HepG2 (cell line): Measurements from ENCODE around the gene CCL23. TPM values are rescaled to one million over a fixed set of nuclear protein-coding genes. Genes with fewer than 3 reads are reported as not detected.

ENCODE experiments used
- EZH2 ChIP-seq: conservative IDR thresholded peaks from 2 replicates; pipeline ENCODE4 v1.6.1; 2012; ENCODE audit warnings: mild to moderate bottlenecking, low read depth, low read length, moderate library complexity
- FOXO1 ChIP-seq: sonication (generic); formaldehyde crosslinking; IDR thresholded peaks from 2 replicates; pipeline ENCODE4 v1.4.0; 2020; ENCODE audit warnings: missing genetic modification reagents
- HMG20A ChIP-seq: IDR thresholded peaks from 2 replicates; pipeline ENCODE4 v1.6.1; 2016; ENCODE audit warnings: borderline replicate concordance
- JDP2 ChIP-seq: sonication (generic); formaldehyde crosslinking; IDR thresholded peaks from 2 replicates; pipeline ENCODE4 v1.8.1; 2022; ENCODE audit warnings: missing genetic modification reagents, borderline replicate concordance
- NCOA5 ChIP-seq: sonication (generic); formaldehyde crosslinking; IDR thresholded peaks from 2 replicates; pipeline ENCODE4 v1.4.0; 2020; ENCODE audit warnings: missing genetic modification reagents
- PHF20 ChIP-seq: sonication (generic); formaldehyde crosslinking; IDR thresholded peaks from 2 replicates; pipeline ENCODE4 v1.5.0; 2020; ENCODE audit warnings: mild to moderate bottlenecking, missing genetic modification reagents
- RERE ChIP-seq: IDR thresholded peaks from 2 replicates; pipeline ENCODE4 v1.6.1; 2016; ENCODE audit warnings: low read depth, missing genetic modification reagents, missing compliant biosample characterization
- RFX5 ChIP-seq: IDR thresholded peaks from 2 replicates; pipeline ENCODE4 v1.6.1; 2011; ENCODE audit warnings: low read depth, low read length, improper control_type of control experiment
- SNAPC5 ChIP-seq: sonication (generic); formaldehyde crosslinking; IDR thresholded peaks from 2 replicates; pipeline ENCODE4 v1.8.1; 2023; ENCODE audit warnings: mild to moderate bottlenecking, missing genetic modification reagents, borderline replicate concordance
- SPEN ChIP-seq: sonication (generic); formaldehyde crosslinking; IDR thresholded peaks from 2 replicates; pipeline ENCODE4 v1.5.1; 2020; ENCODE audit warnings: low read depth, mild to moderate bottlenecking, missing genetic modification reagents
- THAP8 ChIP-seq: sonication (generic); formaldehyde crosslinking; IDR thresholded peaks from 2 replicates; pipeline ENCODE4 v1.5.1; 2020; ENCODE audit warnings: missing genetic modification reagents, mild to moderate bottlenecking, borderline replicate concordance
- ZKSCAN1 ChIP-seq: fragments of 150-350 bp; IDR thresholded peaks from 2 replicates; pipeline ENCODE4 v1.6.1; 2014; ENCODE audit warnings: low read length
- ZNF142 ChIP-seq: sonication (generic); formaldehyde crosslinking; IDR thresholded peaks from 2 replicates; pipeline ENCODE4 v1.4.0; 2020; ENCODE audit warnings: missing genetic modification reagents
- polyA plus RNA-seq, 8 experiments: library from polyadenylated mRNA; depleted of rRNA in 3 of 8; stranded (reverse) in 7 of 8; unstranded in 1 of 8; fragments of >200 nt; fragmentation: Illumina TruSeq in 4 of 8; extraction: Trizol in 4 of 8; gene quantifications; 2 replicates each; pipeline versions ENCODE4 v1.2.1 to v1.2.3, GENCODE V29; 2011 to 2016; ENCODE audit warnings: low read depth in 4 of 8, missing spikeins in 1 of 8, mixed read lengths in 1 of 8; ENCODE audit not compliant: insufficient read depth in 1 of 8
- total RNA-seq, 5 experiments: library from RNA; depleted of rRNA; stranded (reverse); fragments of >200 nt; fragmentation: Illumina TruSeq; extraction: Trizol; gene quantifications; 2 replicates each; pipeline ENCODE4 v1.2.3, GENCODE V29; 2016; ENCODE audit warnings: low read depth in 1 of 5
- TF ChIP-seq, protein P1 (sequence below): sonication (generic); formaldehyde crosslinking; IDR thresholded peaks from 2 replicates; pipeline ENCODE4 v1.5.0; 2020; ENCODE audit warnings: missing genetic modification reagents

The CCL23 gene
- total and polyA plus RNA-seq, 2 of the 13 experiments (the other 11 are each of a cell fraction or from before 2014, with no cell fraction given): not detected

GRCh38 chr17:36000732-36001109 is 17.1 kb downstream of the CCL23 start (continued):
- TF ChIP-seq ZNF142: no peak
- TF ChIP-seq FOXO1 (CRISPR knock-in tag): peak; percentile 52; the same call in 1 of the 2 replicates
- TF ChIP-seq EZH2: no peak
- TF ChIP-seq THAP8 (CRISPR knock-in tag): no peak
- no peak for TF ChIP-seq RERE (CRISPR knock-in tag)
- no peak for TF ChIP-seq RFX5
- TF ChIP-seq SPEN (CRISPR knock-in tag): no peak
- TF ChIP-seq ZKSCAN1: no peak
- no peak for TF ChIP-seq PHF20
- TF ChIP-seq SNAPC5: no peak
- TF ChIP-seq, protein P1, sequence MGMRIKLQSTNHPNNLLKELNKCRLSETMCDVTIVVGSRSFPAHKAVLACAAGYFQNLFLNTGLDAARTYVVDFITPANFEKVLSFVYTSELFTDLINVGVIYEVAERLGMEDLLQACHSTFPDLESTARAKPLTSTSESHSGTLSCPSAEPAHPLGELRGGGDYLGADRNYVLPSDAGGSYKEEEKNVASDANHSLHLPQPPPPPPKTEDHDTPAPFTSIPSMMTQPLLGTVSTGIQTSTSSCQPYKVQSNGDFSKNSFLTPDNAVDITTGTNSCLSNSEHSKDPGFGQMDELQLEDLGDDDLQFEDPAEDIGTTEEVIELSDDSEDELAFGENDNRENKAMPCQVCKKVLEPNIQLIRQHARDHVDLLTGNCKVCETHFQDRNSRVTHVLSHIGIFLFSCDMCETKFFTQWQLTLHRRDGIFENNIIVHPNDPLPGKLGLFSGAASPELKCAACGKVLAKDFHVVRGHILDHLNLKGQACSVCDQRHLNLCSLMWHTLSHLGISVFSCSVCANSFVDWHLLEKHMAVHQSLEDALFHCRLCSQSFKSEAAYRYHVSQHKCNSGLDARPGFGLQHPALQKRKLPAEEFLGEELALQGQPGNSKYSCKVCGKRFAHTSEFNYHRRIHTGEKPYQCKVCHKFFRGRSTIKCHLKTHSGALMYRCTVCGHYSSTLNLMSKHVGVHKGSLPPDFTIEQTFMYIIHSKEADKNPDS (CRISPR knock-in tag): no peak
- no peak for TF ChIP-seq NCOA5 (CRISPR knock-in tag)
- TF ChIP-seq JDP2: no peak
- TF ChIP-seq HMG20A: peak; percentile 70; the same call in 1 of the 2 replicates
